IPS DF 4.7 (cell line): ENCODE results near the gene ATP13A2.
"Not testable (repeated sequence)": the region's sequence is repeated elsewhere in the genome, so short reads cannot be mapped to it uniquely, and the experiment has no call there.

Experiments used
- DNase-seq: peaks from one replicate; pipeline ENCODE4 v3.0.0-alpha.2; 2013; ENCODE audit warnings: low spot score; ENCODE audit errors: extremely low read depth

The ATP13A2 gene

DNA sequence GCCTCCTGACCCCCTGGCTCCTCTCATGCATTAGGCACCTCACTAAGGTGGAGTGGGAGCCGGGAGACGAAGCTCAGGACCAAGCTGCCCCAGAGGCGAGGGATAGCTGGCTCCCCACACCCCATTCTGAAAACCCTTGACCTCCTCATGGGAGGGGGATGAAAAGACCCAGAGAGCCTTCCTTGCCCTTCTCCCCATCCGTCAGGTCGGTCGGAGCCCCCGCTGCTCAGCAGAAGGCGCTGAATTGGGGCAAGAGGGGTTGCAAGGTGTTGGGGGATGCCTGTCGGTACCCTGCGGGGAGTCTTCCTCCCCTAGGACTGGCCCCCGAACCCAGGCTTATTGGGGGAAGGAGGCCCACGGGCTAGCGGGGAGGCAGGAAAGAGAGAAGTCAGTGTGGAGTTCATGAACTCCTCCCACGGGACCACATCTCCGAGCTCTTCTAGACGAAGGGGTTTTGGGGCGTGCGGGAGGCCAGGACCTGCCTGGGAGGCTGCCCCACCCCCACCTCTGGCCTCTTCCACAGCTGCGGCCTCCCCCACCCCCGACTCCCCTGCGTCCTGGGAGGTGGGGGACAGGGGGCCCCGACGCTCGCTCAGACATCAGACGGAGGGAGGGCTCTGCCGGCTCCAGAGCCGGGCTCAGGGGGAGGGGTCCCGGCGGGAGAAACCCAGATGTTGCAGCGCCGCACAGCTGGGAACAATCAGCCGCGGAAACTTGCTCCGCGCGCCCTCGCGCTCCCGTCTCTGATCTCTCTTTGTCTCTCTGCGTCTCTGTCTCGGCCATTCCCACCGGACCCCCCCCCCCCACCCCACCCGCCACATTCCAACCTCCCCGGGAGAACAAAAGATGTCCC, 32.0 kb downstream of the ATP13A2 start:
- no peak for DNase-seq

- DNase-seq = no peak
Measured at GRCh38 chr1:16978567-16979474, 32.9 kb downstream of the ATP13A2 start.

DNA sequence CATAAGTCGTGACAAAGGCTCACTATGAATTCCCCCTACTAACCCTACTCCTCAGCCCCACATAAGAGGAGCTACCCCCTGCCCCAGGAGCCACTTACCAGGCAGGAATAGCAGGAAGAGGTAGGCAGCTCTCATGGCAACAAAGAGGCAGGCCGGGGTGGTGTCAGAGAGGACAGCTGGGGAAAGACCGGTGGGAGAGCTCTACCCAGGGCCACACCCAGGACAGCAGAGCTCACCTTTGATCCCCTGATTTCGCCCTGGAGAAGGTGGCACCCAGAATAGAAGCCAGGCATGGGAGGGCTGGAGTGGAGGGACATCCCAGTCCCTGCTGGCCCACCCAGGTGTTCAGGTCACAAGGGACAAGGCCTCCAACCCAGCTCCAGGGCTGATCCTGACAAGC, 33.6 kb downstream of the ATP13A2 start:
- no peak for DNase-seq

GRCh38 chr1:16977377-16977776, 34.4 kb downstream of the ATP13A2 start:
- DNase-seq = no peak

GRCh38 chr1:16976966-16977365, 34.8 kb downstream of the ATP13A2 start:
- DNase-seq = no peak

DNA sequence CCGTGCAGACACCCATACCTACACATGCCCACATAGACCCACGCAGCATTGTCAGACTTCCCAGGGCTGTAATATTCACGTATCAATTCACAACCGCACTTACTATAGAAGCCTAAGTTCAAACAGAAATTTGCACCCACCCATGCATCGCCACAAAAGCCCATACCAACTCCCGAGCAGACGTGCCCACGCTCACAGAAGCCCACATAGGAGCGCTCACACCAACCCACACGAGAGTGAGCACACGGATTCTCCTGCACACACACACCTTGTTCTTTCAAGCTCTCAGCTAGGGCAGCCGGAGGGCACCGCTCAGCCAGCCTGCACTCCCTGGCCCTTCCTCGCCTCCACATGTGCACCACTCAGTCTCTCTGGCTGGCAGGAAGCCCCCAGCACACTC, 35.9 kb downstream of the ATP13A2 start:
- DNase-seq = no peak

DNA sequence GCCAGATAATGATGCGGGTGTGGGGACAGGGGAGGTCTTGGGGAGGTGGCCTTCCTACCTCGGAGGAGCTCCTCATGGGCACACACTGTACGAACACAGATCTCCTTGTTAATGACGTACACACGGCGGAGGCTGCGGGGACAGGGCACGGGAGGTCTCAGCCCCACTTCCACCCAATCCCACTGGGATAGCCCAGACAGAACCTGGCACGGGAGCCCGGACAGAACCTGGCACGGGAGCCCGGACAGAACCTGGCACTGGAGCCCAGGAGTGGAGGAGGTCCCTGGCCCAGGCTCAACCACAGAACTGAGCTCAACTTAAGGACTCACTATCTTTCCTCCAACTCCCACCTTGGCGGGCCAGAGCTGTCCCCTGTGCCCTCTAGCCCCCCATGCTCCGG, 36.5 kb downstream of the ATP13A2 start:
- DNase-seq = no peak

DNA sequence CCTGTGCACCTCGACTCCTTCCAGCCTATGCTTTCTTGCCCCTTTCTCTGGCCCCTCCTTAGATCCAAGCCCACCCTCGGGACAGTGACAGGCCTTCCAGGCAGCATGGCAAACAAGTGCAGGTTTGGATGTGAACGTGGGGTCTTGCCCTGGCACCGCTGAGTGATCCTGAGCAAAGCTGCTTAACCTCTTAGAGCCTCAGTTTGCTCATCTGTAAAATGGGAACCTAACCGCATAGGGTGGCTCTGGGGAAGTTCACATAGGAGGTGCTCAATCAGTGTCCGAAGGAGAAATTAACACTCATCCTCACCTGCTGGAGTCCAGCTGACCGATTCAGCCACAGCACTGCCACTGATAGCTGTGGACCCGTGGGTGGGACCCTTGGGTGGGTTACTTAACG, 38.5 kb downstream of the ATP13A2 start:
- no peak for DNase-seq

DNA sequence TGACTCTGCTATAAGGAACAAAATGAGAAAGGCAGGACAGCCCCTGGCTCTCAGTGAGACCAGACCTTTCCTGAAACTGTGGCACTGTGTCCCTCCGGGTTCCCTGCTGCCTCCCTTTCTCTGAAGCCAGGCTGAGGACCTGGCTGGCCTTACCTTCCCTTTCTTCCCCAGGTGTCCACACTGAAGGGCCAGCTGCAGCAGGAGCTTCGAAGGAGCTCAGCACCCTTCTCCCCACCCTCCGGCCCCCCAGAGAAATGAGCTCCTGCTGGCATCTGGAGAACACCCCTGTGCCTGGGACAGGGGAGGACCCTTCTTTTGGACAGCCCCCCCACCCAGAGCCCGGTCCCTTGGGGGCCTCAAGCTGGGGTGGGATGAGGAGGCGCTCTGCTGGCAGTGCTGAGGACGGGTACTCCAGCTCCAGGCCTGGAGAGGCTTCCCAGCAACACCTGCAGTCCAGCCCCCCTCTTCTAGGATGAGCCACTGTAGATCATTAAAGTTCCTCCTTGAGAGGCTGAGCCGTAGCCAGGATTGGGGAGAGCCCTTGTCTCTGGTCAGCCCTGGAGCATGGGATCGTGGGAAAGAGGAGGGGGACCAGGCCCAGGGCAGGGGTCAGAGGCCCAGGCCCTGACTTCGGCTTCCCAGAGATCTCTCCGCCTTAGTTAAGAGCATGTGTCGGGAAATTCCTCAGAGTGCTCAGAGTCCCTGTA, 39.4 kb downstream of the ATP13A2 start:
- DNase-seq = no peak

- no peak for DNase-seq
Measured at GRCh38 chr1:16971341-16972188, 40.2 kb downstream of the ATP13A2 start.

- DNase-seq = no peak
Measured at GRCh38 chr1:16970132-16970910, 41.4 kb downstream of the ATP13A2 start.

DNA sequence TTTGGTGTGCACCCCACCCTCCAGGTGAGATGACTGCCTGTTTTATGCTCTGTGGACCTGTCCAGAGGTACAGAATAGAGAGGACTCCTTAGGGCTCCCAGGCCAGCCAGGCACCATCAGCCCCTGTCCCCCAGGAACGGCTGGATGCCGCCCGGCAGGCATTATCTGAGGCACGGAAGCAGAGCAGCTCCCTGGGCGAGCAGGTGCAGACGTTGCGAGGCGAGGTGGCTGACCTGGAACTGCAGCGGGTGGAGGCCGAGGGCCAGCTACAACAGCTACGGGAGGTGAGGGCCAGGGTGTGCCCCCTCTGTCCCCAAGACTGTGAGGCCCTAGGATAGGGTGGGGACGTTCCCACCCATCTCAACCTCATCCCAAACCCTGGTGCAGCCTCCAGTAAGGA, 42.1 kb downstream of the ATP13A2 start:
- DNase-seq = no peak

DNA sequence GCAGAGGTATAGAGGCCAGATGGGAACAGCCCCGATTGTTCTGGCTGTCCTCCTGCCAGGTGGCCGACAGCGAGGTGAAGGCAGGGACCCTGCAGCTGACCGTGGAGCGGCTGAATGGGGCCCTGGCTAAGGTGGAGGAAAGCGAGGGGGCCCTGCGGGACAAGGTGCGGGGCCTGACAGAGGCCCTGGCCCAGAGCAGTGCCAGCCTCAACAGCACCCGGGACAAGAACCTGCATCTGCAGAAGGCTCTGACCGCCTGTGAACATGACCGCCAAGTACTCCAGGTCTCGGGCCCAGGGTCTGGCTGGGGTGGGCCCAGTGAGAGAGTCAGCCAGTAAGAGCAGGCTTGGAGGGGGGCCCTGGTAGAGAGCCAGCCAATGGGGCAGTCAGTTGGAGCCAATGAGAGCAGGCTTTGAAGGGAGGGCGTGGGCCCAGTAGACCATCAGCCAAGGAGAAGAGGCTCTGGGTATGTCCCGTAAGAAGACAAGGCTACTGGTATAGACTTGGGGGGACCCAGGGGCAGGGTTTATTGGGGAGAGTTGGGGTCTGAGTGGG, 42.6 kb downstream of the ATP13A2 start:
- DNase-seq = no peak

GRCh38 chr1:16968372-16968771, 43.4 kb downstream of the ATP13A2 start:
- no peak for DNase-seq

GRCh38 chr1:16967962-16968361, 43.8 kb downstream of the ATP13A2 start:
- no peak for DNase-seq

DNA sequence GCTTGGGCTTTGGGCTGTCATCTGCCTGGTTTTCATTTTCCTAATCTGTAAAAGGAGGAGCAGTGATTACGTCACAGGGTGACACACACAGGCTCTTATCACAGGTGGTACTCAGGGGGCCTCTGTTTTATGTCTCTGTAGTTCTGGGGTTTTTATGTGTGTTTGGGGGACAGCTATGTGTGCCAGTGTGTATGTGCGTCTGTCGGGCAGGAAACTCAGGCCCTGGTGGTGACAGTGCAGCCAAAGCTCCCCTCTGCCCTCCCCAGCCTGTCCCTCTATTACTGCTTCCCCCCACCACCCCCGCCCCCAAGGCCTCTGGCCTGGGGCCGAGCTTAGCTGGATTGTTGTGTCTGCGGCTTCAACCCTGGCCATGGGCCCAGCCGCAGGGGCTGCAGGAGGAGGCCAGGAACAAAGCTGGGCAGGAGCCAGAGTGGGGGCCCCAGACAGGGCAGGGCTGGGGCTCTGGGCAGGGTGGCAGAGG, 44.6 kb downstream of the ATP13A2 start:
- no peak for DNase-seq

DNA sequence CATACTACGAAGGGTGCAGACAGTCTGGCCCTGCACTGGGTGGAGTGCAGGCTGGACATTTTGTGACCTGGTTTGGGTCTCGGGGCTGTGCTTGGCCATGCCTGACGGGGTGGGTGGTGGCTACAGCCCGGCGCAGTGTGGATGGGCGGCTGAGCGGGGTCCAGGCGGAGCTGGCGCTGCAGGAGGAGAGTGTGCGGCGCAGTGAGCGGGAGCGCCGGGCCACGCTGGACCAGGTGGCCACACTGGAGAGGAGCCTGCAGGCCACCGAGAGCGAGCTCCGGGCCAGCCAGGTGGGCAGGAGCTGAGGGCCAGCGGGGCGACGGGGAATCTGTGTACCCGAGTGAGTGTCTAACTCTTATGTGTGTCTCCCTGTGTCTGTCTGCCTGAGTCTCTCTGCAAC, 45.4 kb downstream of the ATP13A2 start:
- no peak for DNase-seq

DNA sequence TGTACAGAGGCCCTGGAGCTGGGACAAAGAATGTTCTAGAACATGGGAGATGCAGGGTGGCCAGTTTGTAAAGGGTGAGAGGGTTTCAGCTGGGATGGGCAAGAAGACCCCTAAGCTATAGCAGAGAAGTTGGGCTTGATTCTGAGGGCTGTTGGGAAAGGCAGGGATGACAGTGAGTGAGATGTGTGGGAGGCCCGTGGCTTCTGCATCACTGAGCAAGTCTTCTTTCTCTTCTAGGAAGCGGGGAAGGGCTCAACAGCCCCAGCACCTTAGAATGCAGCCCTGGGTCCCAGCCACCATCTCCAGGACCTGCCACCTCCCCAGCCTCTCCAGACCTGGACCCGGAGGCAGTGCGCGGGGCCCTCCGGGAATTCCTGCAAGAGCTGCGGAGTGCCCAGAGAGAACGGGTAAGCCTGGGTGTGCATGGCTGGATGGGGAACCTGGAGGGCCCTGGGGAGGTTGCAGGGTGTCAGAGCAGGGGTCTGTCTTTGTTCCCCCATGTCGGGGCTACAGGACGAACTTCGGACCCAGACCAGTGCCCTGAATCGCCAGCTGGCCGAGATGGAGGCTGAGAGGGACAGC, 46.2 kb downstream of the ATP13A2 start:
- DNase-seq = no peak

DNA sequence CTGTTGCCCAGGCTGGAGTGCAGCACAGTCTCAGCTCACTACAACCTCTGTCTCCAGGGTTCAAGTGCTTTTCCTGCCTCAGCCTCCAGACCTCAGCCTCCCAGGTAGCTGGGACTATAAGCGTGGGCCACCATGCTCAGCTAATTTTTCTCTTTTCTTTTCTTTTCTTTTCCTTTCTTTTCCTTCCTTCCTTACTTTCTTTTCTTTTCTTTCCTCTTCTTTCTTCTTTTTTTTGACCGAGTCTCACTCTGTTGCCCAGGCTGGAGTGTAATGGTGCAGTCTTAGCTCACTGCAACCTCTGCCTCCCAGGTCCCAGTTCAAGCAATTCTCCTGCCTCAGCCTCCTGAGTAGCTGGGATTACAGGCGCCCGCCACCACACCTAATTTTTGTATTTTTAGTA, 47.6 kb downstream of the ATP13A2 start:
- DNase-seq = not testable (repeated sequence)
